Immature natural killer cell (primary cell): ENCODE measurements around the gene COX8A. TPM values are rescaled to one million over a fixed set of nuclear protein-coding genes. Genes with fewer than 3 reads are reported as not detected.

Source experiments
- DNase-seq, 3 donors: peaks; one replicate each; pipeline ENCODE4 v3.0.0; 2022; ENCODE audit warnings: mixed read lengths in 1 of 3
- H3K27ac Mint-ChIP-seq, 6 donors: one replicate each; pipeline ENCODE4 v1.8.0; 2020; ENCODE audit warnings: mixed read lengths in 6 of 6, mild to moderate bottlenecking in 5 of 6, inconsistent platforms in 4 of 6, moderate library complexity in 3 of 6
- H3K27me3 Mint-ChIP-seq, 3 donors: one replicate each; pipeline ENCODE4 v1.8.0; 2020 to 2021; ENCODE audit warnings: low read depth in 3 of 3, mild to moderate bottlenecking in 3 of 3, mixed read lengths in 3 of 3, moderate library complexity in 3 of 3, inconsistent platforms in 1 of 3
- H3K36me3 Mint-ChIP-seq, 3 donors: one replicate each; pipeline ENCODE4 v1.8.0; 2020; ENCODE audit warnings: mixed read lengths in 3 of 3, inconsistent platforms in 2 of 3, mild to moderate bottlenecking in 2 of 3
- H3K4me1 Mint-ChIP-seq, 2 donors: one replicate each; pipeline ENCODE4 v1.8.0; 2020; ENCODE audit warnings: inconsistent platforms in 2 of 2, mild to moderate bottlenecking in 2 of 2, mixed read lengths in 2 of 2, moderate library complexity in 1 of 2
- H3K4me3 Mint-ChIP-seq, 5 donors: one replicate each; pipeline ENCODE4 v1.8.0; 2020; ENCODE audit warnings: mild to moderate bottlenecking in 5 of 5, mixed read lengths in 5 of 5, inconsistent platforms in 3 of 5, moderate library complexity in 3 of 5
- H3K9me3 Mint-ChIP-seq, 6 donors: one replicate each; pipeline ENCODE4 v1.8.0; 2020; ENCODE audit warnings: mild to moderate bottlenecking in 6 of 6, mixed read lengths in 6 of 6, inconsistent platforms in 4 of 6, moderate library complexity in 3 of 6
- polyA plus RNA-seq, 3 donors: library from polyadenylated mRNA; unstranded; fragments of 300-500 nt; fragmentation: Illumina TruSeq; gene quantifications; one replicate each; pipeline ENCODE4 v1.2.3, GENCODE V29; 2021

Gene COX8A
- polyA plus RNA-seq, 3 donors from 2014 or later = 506 to 686 (median 534) TPM

- Mint-ChIP-seq H3K4me3 (no peak overlapping the region), H3K9me3 (no peaks in the 10 kb centered on the region), H3K36me3 (no peaks in the 10 kb centered on the region), H3K4me1 (peaks cover 0 to 1% of the 10 kb centered on the region in 2 donors), H3K27ac (no peak overlapping the region), H3K27me3 (peaks cover 2 to 8% (median 4%) of the 10 kb centered on the region in 3 donors)
- no peak for DNase-seq
These were observed 50.8 kb downstream of the COX8A start for GRCh38 chr11:64025205-64025604.

Other genes with a start within 250 kb of the COX8A start
- under 1 TPM in 2 of 3 donors, not detected in 1; 0.11 to 0.12 TPM for gene ZFTA, start 205.8 kb upstream of the COX8A start, polyA plus RNA-seq
- gene SPINDOC, start 161.2 kb upstream of the COX8A start, polyA plus RNA-seq = 1 to 10 TPM in 2 of 3 donors, under 1 TPM in 1; 0.36 to 2.3 (median 1.2) TPM
- gene MARK2, start 135.5 kb upstream of the COX8A start, polyA plus RNA-seq = 10 to 100 TPM; 28.6 to 73.8 (median 31.6) TPM
- not detected for gene RCOR2, start 57.5 kb upstream of the COX8A start, polyA plus RNA-seq
- 10 to 100 TPM; 17.9 to 32.3 (median 18.0) TPM for gene NAA40, start 35.6 kb upstream of the COX8A start, polyA plus RNA-seq
- 100 to 1,000 TPM; 143 to 204 (median 164) TPM for gene OTUB1, start 11.8 kb downstream of the COX8A start, polyA plus RNA-seq
- gene FLRT1, start 61.3 kb downstream of the COX8A start, polyA plus RNA-seq = not detected
- gene MACROD1, start 191.5 kb downstream of the COX8A start, polyA plus RNA-seq = 1 to 10 TPM; 4.8 to 7.1 (median 6.5) TPM
- 100 to 1,000 TPM in 1 of 3 donors, 10 to 100 TPM in 2; 51.3 to 113 (median 57.3) TPM for gene STIP1, start 211.6 kb downstream of the COX8A start, polyA plus RNA-seq
- 100 to 1,000 TPM; 181 to 297 (median 236) TPM for gene FERMT3, start 232.1 kb downstream of the COX8A start, polyA plus RNA-seq